BLaER1 treated with 17β-estradiol and CSF1 and Interleukin-3, amounts not matched to agents 10 nM and 100 nM (cell line): ENCODE data around the gene CLCNKB.
"Not testable (repeated sequence)": the region's sequence is repeated elsewhere in the genome, so short reads cannot be mapped to it uniquely, and the experiment has no call there.

Experiments
- H3K27ac ChIP-seq, 11 experiments: shearing (Covaris generic); formaldehyde crosslinking; 2 replicates each; pipeline ENCODE4 v1.8.1; 2022
- H3K27me3 ChIP-seq, 11 experiments: shearing (Covaris generic); formaldehyde crosslinking; 2 replicates each; pipeline ENCODE4 v1.8.1; 2022
- H3K36me3 ChIP-seq, 11 experiments: shearing (Covaris generic); formaldehyde crosslinking; 2 replicates each; pipeline ENCODE4 v1.8.1; 2022
- H3K4me1 ChIP-seq, 10 experiments: shearing (Covaris generic); formaldehyde crosslinking; 2 replicates each; pipeline ENCODE4 v1.8.1; 2022
- H3K4me2 ChIP-seq, 11 experiments: shearing (Covaris generic); formaldehyde crosslinking; 2 replicates each; pipeline ENCODE4 v1.8.1; 2022
- H3K4me3 ChIP-seq, 10 experiments: shearing (Covaris generic); formaldehyde crosslinking; 2 replicates each; pipeline ENCODE4 v1.8.1; 2022
- H3K9ac ChIP-seq, 11 experiments: shearing (Covaris generic); formaldehyde crosslinking; 2 replicates each; pipeline ENCODE4 v1.8.1; 2022
- H3K9me3 ChIP-seq, 11 experiments: shearing (Covaris generic); formaldehyde crosslinking; replicated peaks in 1 of 11; 2 replicates each; pipeline ENCODE4 v1.8.1; 2022
- H4K20me1 ChIP-seq, 11 experiments: shearing (Covaris generic); formaldehyde crosslinking; 2 replicates each; pipeline ENCODE4 v1.8.1; 2022
- Cebpa-rat ChIP-seq, 11 experiments: shearing (Covaris generic); IDR thresholded peaks; 2 replicates each; pipeline ENCODE4 v1.8.1; 2022

The CLCNKB gene

DNA sequence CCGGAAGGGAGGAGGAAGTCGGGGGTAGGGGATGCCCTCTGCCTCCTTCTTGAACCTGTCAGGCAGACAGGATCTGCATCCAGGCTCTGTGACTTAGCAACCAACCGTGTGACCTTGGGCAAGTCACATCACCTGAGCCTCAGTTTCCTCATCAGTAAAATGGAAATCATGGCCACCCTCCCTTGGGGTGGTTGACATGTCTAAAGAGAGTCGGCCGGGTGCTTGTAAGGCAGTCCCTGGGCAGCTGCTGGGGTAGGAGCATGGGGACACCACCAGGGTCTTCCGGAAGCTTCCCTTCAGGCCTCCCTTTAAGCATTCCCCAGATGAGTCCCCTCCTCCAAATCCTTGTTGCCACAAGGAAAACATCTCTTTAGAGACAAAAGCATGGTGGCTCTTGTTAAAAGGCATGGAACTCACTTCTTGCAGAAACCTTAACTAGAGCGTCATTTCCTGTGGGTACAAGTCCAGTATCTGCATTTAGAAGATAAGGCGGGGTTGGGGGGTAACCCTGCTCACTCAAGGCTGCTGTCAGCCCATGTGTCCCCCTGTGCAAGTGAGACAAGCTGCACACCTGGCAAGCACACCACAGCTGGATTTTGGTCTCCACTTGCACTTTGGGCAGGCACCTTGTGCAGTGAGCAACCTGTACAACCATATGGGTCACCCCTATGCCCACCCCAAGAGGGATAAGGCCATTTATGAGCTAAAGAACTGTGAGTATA is 10.4 kb downstream of the CLCNKB start:
- no peaks in the 10 kb centered on the region for H3K27me3 ChIP-seq
- no peaks in the 10 kb centered on the region for H4K20me1 ChIP-seq
- peak overlapping the region in 8 of 11 experiments; percentile 4 to 33 (median 18); a peak in 7 of 22 replicates for H3K4me2 ChIP-seq
- TF ChIP-seq Cebpa-rat (IDR thresholded peaks at IDR 0.05), result no peak
- H3K4me3 ChIP-seq, result no peak overlapping the region
- H3K4me1 ChIP-seq, result peaks cover 8 to 29% (median 25%) of the 10 kb centered on the region in 10 experiments; a peak in 18 of 20 replicates
- H3K9ac ChIP-seq, result no peak overlapping the region
- no peak overlapping the region for H3K27ac ChIP-seq
- no peaks in the 10 kb centered on the region for H3K36me3 ChIP-seq
- no peaks in the 10 kb centered on the region for H3K9me3 ChIP-seq

- peaks cover 6 to 25% (median 22%) of the 10 kb centered on the region in 10 experiments; a peak in 18 of 20 replicates for H3K4me1 ChIP-seq
- H3K27ac ChIP-seq, result no peak overlapping the region
Observed at GRCh38 chr1:16054598-16055540, 11.3 kb downstream of the CLCNKB start.

GRCh38 chr1:16055613-16056520 is 12.3 kb downstream of the CLCNKB start:
- H3K27ac ChIP-seq, result peak overlapping the region in 3 of 11 experiments; percentile 44 to 62 (median 46); a peak in 3 of 22 replicates
- no peaks in the 10 kb centered on the region for H3K36me3 ChIP-seq
- H3K4me2 ChIP-seq, result peak overlapping the region; percentile 31 to 77 (median 62); a peak in 20 of 22 replicates
- H3K9ac ChIP-seq, result peak overlapping the region in 1 of 11 experiments; percentile 36; a peak in 2 of 22 replicates
- no peak for TF ChIP-seq Cebpa-rat (IDR thresholded peaks at IDR 0.05)
- peaks cover 6 to 25% (median 22%) of the 10 kb centered on the region in 10 experiments; a peak in 18 of 20 replicates for H3K4me1 ChIP-seq
- H3K9me3 ChIP-seq, result no peaks in the 10 kb centered on the region
- no peaks in the 10 kb centered on the region for H3K27me3 ChIP-seq
- no peak overlapping the region for H3K4me3 ChIP-seq
- no peaks in the 10 kb centered on the region for H4K20me1 ChIP-seq

More at GRCh38 chr1:16054598-16055540, 11.3 kb downstream of the CLCNKB start:
- Histone ChIP-seq H3K4me3 (no peak overlapping the region), H4K20me1 (no peaks in the 10 kb centered on the region), H3K9ac (no peak overlapping the region), H3K36me3 (no peaks in the 10 kb centered on the region), H3K4me2 (peak overlapping the region in 5 of 11 experiments; percentile 4 to 77 (median 36); a peak in 2 of 22 replicates), H3K27me3 (no peaks in the 10 kb centered on the region), H3K9me3 (no peaks in the 10 kb centered on the region)
- no peak for TF ChIP-seq Cebpa-rat (IDR thresholded peaks at IDR 0.05)

DNA sequence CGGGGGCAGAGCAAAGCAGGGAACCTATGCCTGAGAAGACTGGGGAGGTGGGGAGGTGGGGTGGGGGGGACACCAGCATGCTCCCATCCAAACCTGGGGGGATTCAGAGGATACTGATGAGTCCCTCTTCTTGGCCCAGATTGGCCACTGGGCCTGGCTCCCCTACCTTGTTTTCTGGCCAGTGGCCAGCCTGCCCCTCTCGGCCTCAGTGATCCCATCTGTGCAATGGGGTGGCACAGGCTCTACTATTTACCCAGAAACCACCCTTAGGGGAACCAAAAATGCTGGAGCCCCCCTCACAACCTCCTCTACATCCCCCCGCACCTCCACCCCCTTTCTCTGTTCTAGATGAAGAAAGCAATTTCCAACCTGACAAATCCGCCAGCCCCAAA is 12.9 kb downstream of the CLCNKB start:
- not testable (repeated sequence) for H3K4me2 ChIP-seq, H4K20me1 ChIP-seq, H3K27ac ChIP-seq, H3K36me3 ChIP-seq, H3K27me3 ChIP-seq, H3K4me3 ChIP-seq, H3K9me3 ChIP-seq, H3K9ac ChIP-seq
- H3K4me1 ChIP-seq, result peaks cover 6 to 28% (median 22%) of the 10 kb centered on the region in 10 experiments; a peak in 18 of 20 replicates

DNA sequence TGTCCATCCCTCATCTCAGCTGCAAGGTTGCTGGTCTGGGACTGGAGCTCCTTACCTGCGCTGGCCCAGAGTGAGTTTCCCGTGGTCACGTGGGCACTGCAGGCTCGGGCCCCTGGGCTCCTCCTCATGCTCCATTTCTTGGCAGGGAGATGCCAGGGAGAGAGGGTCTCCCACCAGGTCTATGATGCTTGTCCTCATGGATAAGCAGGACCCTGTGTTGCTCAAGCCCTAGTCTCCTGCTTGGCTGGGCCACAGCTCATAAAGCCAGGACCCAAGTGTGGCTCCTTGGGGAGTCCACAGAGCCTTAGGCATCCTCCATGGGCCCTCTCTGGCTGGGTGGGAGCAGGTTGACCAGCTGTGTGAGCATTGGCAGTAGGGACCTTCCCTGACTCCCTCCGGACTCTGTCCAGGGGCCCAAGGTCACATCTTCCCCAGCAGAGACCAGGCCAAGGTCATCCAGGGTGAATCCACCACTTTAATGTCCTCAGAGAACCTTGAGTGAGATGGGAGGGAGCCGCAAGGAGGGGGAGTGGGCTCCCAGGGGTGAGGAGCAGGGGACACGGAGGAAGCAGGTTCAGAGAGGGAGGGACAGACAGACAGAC is 13.8 kb downstream of the CLCNKB start:
- not testable (repeated sequence) for H4K20me1 ChIP-seq, H3K9ac ChIP-seq, H3K4me3 ChIP-seq, H3K9me3 ChIP-seq, H3K4me2 ChIP-seq, H3K27ac ChIP-seq, H3K36me3 ChIP-seq, H3K27me3 ChIP-seq
- H3K4me1 ChIP-seq, result peaks cover 6 to 28% (median 22%) of the 10 kb centered on the region in 10 experiments; a peak in 18 of 20 replicates

- H4K20me1 ChIP-seq, H3K4me3 ChIP-seq, H3K36me3 ChIP-seq, H3K27me3 ChIP-seq, H3K27ac ChIP-seq, H3K9me3 ChIP-seq, H3K4me2 ChIP-seq, H3K9ac ChIP-seq: not testable (repeated sequence)
- H3K4me1 ChIP-seq, result peaks cover 9 to 33% (median 27%) of the 10 kb centered on the region in 10 experiments
Observed at GRCh38 chr1:16058394-16059120, 15.0 kb downstream of the CLCNKB start.

- peaks cover 0 to 4% (median 0%) of the 10 kb centered on the region in 11 experiments; a peak in 2 of 22 replicates for H4K20me1 ChIP-seq
- peaks cover 18 to 35% (median 25%) of the 10 kb centered on the region in 10 experiments for H3K4me1 ChIP-seq
- H3K36me3 ChIP-seq, result no peaks in the 10 kb centered on the region
- no peaks in the 10 kb centered on the region for H3K9me3 ChIP-seq
- H3K27me3 ChIP-seq, result peaks cover 0 to 10% (median 0%) of the 10 kb centered on the region in 11 experiments; a peak in 1 of 22 replicates
- TF ChIP-seq Cebpa-rat (IDR thresholded peaks at IDR 0.05), result no peak
- peak overlapping the region in 1 of 11 experiments; percentile 32; a peak in 1 of 22 replicates for H3K4me2 ChIP-seq
- H3K4me3 ChIP-seq, result no peak overlapping the region
- no peak overlapping the region for H3K9ac ChIP-seq
- H3K27ac ChIP-seq, result no peak overlapping the region
Observed at GRCh38 chr1:16061266-16061665, 17.7 kb downstream of the CLCNKB start.

DNA sequence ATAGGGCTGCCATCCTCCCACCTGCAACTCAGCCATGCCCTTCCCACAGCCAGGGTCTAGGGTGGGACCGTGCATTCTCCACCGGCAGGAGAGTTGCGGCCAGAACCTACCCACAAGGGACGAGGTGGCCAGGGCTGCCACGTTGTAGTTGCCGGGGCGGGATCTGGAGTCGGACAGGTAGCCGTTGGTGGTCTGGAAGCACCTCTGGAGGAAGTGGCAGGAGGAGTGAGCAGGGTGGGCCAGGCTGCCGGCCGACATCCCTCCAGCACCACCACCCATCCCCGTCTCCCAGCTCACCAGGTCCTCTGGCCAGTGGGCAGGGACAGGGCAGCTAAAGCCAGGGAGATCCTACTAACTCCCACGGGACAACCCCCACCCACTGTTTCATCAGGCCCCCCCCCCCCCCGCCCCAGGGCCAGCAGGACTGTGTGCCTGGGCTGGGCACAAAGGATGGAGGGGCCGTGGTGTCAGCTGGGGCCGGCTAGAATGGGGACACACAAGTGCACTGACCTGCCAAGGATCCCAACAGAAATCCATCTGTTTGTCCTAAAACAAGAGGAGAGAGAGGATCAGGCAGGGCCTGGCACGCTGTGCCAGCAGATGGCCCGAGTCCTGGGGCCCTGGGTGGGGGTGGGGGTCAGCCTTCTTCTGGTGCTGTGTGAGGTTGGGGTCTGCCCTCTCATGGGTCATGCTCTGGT is 18.6 kb downstream of the CLCNKB start:
- H3K27me3 ChIP-seq, result peaks cover 0 to 11% (median 0%) of the 10 kb centered on the region in 11 experiments; a peak in 2 of 22 replicates
- H3K4me1 ChIP-seq, result peaks cover 18 to 43% (median 32%) of the 10 kb centered on the region in 10 experiments
- H4K20me1 ChIP-seq, H3K4me3 ChIP-seq, H3K9me3 ChIP-seq, H3K27ac ChIP-seq, H3K36me3 ChIP-seq, H3K9ac ChIP-seq, H3K4me2 ChIP-seq: not testable (repeated sequence)

GRCh38 chr1:16062687-16063075 is 19.1 kb downstream of the CLCNKB start:
- peaks cover 20 to 48% (median 38%) of the 10 kb centered on the region in 10 experiments for H3K4me1 ChIP-seq
- H3K9ac ChIP-seq, result not testable (repeated sequence)

More at GRCh38 chr1:16062687-16063075, 19.1 kb downstream of the CLCNKB start:
- H3K4me3 ChIP-seq, H4K20me1 ChIP-seq, H3K4me2 ChIP-seq, H3K9me3 ChIP-seq, H3K36me3 ChIP-seq, H3K27ac ChIP-seq: not testable (repeated sequence)
- H3K27me3 ChIP-seq, result peaks cover 0 to 17% (median 0%) of the 10 kb centered on the region in 11 experiments; a peak in 3 of 22 replicates
